Heart left ventricle (tissue), 13 donors: ENCODE measurements around the gene AGPAT4.

Source experiments
- CTCF ChIP-seq, 12 donors: fragments of 200-600 bp; sonication (generic) in 4 of 12; IDR thresholded peaks; one replicate each; pipeline versions ENCODE4 v1.5.0 to v1.8.0; 2018 to 2022; ENCODE audit warnings: antibody characterized with exemption in 12 of 12, mild to moderate bottlenecking in 5 of 12
- POLR2A ChIP-seq, 2 donors: fragments of 450-650 bp; IDR thresholded peaks; one replicate each; pipeline ENCODE4 v1.6.1; 2017; ENCODE audit warnings: antibody characterized with exemption in 2 of 2, mild to moderate bottlenecking in 2 of 2, moderate library complexity in 2 of 2
- donor health status: ischemic (EF 13 %, LVEDD 7.1; RV severe dilation, severe dysfunction).
- donor health status: DM: no; HTN: yes; CAD: no.
- donor health status: DM: no; HTN: no; CAD: no.
- donor health status: ischemic (EF 25% LVEDD 6.9; RV normal size, moderate dysfunction).
- donor health status: ischemic (EF 25% LVEDD 5.7; RV mildly dilated, moderate dysfunction).
- donor health status: ischemic (EF 35%, LVEDD 5.7; RV mildly dilated, moderate dysfunction).
- donor health status: nonischemic (EF 11% LVEDD 7.7; RV severe dilation, severe dysfunction).
- donor health status: DM: yes; HTN: yes; CAD: no.
- donor health status: PGD.
- donor health status: ischemic (EF 29% LVEDD 5.4; RV normal size, mild dysfunction).
- donor health status: nonischemic (EF 23%, LVEDD 6.1; RV moderate dilation, normal function).

- no peak for TF ChIP-seq CTCF (IDR thresholded peaks at IDR 0.05)
- no peak for TF ChIP-seq POLR2A (IDR thresholded peaks at IDR 0.05)
Observed at GRCh38 chr6:161199850-161200249, 74.0 kb downstream of the AGPAT4 start.
